ENCODE data around the gene XNDC1N.

DNA sequence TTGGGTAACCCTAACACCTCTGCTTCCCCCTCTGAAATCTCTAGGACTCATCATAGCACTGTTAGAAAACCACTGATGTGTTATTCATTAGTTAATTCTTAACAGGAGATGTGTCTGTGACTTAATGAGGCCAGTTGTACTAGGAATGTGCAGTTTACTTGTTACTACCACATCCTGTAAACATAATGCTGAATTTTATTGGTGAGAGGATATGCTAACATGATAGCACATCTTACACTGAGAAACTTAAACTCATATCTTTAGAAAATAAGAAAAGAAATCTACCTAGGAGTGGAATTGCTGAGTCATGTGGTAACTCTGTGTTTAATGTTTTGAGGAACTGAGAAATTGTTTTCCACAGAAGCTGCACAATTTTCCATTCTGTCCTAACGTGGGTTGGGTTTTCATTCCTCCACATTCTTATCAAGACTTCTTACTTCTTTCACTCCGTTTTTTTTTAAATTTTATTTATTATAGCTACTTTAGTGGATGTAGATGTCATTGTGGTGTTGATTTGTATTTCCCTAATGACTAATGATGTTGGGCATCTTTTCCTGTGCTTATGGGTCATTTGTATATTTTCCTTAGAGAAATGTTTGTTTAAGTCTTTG, 34.1 kb upstream of the XNDC1N start:
- TF ChIP-seq CTCF (IDR thresholded peaks at IDR 0.05 in 4 of 5, conservative IDR thresholded peaks at IDR 0.05 in 1 of 5) (no peak), POLR2A (IDR thresholded peaks at IDR 0.05) (no peak)

Measured in gastrocnemius medialis (tissue), 4 donors.